ENCODE measurements around the gene ITGAV. TPM values are rescaled to one million over a fixed set of nuclear protein-coding genes. Genes with fewer than 3 reads are reported as not detected.

The ITGAV gene
- total and polyA plus RNA-seq, 2 of the 4 experiments (the other 2 are of a cell fraction) = 45.8 to 181 TPM

DNA sequence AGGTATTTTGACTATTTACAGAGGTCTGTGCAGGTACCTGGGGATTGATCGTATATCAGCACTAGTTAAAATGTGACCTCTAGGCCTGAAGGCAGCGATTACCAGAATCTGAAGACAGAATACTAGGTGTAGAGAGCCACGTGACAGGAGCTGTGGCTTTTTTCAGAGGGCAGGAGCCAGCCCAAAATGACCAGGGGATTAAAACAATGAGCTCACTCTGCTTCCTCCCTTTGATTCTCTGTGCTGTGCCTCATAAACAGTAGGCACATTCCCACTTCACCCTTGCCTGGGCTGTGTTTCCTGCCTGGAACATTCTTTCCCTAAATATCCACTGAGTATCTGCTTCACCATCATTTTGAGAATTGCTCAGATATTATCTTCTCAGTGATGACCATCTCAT, 15.2 kb downstream of the ITGAV start:
- no peak for TF ChIP-seq USF2 (IDR thresholded peaks at IDR 0.05; ENCODE audit: low read depth, low read length)
- Histone ChIP-seq H3K9ac (ENCODE audit: low read depth, low read length) (no peak overlapping the region), H3K36me3 (ENCODE audit: control insufficient read depth, insufficient read depth, low read length) (peaks cover 17% of the 10 kb centered on the region), H2AFZ (replicated peaks; ENCODE audit: low read length, poor library complexity) (no peak overlapping the region), H3K56ac (ENCODE audit: extremely low read depth, insufficient read depth, low read length) (no peak overlapping the region), H3K14ac (replicated peaks; ENCODE audit: low read depth, low read length) (0 out of 2 replicates have a peak overlapping the region, but pooled peaks have one; percentile 28), H2AK5ac (ENCODE audit: low read depth, low read length) (no peak overlapping the region), H3K9me3 (ENCODE audit: control insufficient read depth, insufficient read depth, low read length) (no peaks in the 10 kb centered on the region), H2BK5ac (ENCODE audit: low read depth, low read length, poor library complexity, severe bottlenecking) (no peak overlapping the region), H3K27me3 (ENCODE audit: control insufficient read depth, insufficient read depth, low read length) (no peaks in the 10 kb centered on the region), H4K8ac (ENCODE audit: low read depth in 2 of 2, low read length in 2 of 2) (peak overlapping the region in 1 of 2 experiments; percentile 10; a peak in 1 of 4 replicates), H2BK15ac (ENCODE audit: low read depth, low read length) (no peak overlapping the region), H3K4me2 (ENCODE audit: low read depth, low read length) (no peak overlapping the region), H3K4ac (ENCODE audit: low read depth, low read length) (no peak overlapping the region), H3K27ac (ENCODE audit: insufficient read depth, low read length) (no peak overlapping the region), H4K20me1 (ENCODE audit: insufficient read depth, low read length) (no peaks in the 10 kb centered on the region), H3K4me3 (ENCODE audit: insufficient read depth, low read depth, low read length) (no peak overlapping the region), H2BK20ac (ENCODE audit: low read depth, low read length) (no peak overlapping the region; the same call in 1 of the 2 replicates), H4K91ac (ENCODE audit: insufficient read depth, low read depth, low read length) (no peak overlapping the region), H3K9me1 (ENCODE audit: insufficient read depth, low read length) (peaks cover 8% of the 10 kb centered on the region), H3K23ac (ENCODE audit: low read depth, low read length) (peak overlapping the region; percentile 5; the same call in 1 of the 2 replicates), H2AK9ac (replicated peaks; ENCODE audit: low read depth, low read length, poor library complexity) (no peak overlapping the region), H2BK120ac (ENCODE audit: low read depth, low read length) (no peak overlapping the region), H4K5ac (ENCODE audit: low read depth, low read length) (no peak overlapping the region), H3K79me1 (ENCODE audit: low read depth in 1 of 2, low read length in 2 of 2) (peaks cover 17 to 45% of the 10 kb centered on the region in 2 experiments), H3K18ac (ENCODE audit: low read depth, low read length) (no peak overlapping the region), H3K4me1 (ENCODE audit: control insufficient read depth, insufficient read depth, low read length) (peaks cover 2% of the 10 kb centered on the region; the same call in 1 of the 2 replicates)
- ATAC-seq (ENCODE audit: low read depth) (no peak), DNase-seq (no peak)
- intact Hi-C loops (cut with micrococcal nuclease) = no loop called here
- WGBS, 2 experiments (ENCODE audit: extremely low coverage in 2 of 2, insufficient read length in 1 of 2) = 90% methylated on average over 1 of the region's 3 CpGs; no CpG with 5 or more reads in 1 of the 2 experiments
- in situ Hi-C loops (cut with MboI; ENCODE audit: low sequenced_read_pairs) = no loop called here
- CTCF ChIA-PET = no interaction called here
- dilution Hi-C loops (cut with HindIII; ENCODE audit: low sequenced_read_pairs, unreplicated experiment) = no loop called here
- BruUV-seq (replicated peaks) = no TSS peak
- POLR2A ChIA-PET (ENCODE audit: unreplicated experiment) = interaction anchor here (0.9 kb wide), 1 partner anchor 15 kb away, joined by 3 read pairs; the partner anchor contains the start of gene ITGAV
